H1 (cell line): ENCODE data around the gene ITIH6. TPM values are rescaled to one million over a fixed set of nuclear protein-coding genes. Genes with fewer than 3 reads are reported as not detected.

Source experiments
- CTCF ChIA-PET: fragments of 300-600 bp; sonication (Branson Sonifier 250); formaldehyde crosslinking; loops from one replicate; lab custom pipeline; 2021; ENCODE audit not compliant: partially characterized antibody; lab: Charles Lee
- POLR2A ChIA-PET: fragments of 300-600 bp; sonication (Branson Sonifier 250); formaldehyde crosslinking; loops from one replicate; lab custom pipeline; 2021; ENCODE audit warnings: inconsistent platforms; ENCODE audit not compliant: partially characterized antibody; lab: Charles Lee
- DNase-seq, 2 experiments: peaks; one replicate each; pipeline versions ENCODE4 v3.0.0 to v3.0.0-alpha.2; 2010 to 2022; ENCODE audit warnings: low spot score in 2 of 2, low read depth in 1 of 2, mixed read lengths in 1 of 2
- FAIRE-seq: peaks from 2 replicates; lab custom pipeline; 2011; peaks lifted over from hg19 to GRCh38; lab: Jason Lieb, UNC
- H2AFZ ChIP-seq: 2 replicates; pipeline ENCODE4 v1.8.1; 2012; ENCODE audit warnings: low read length, inconsistent platforms
- H2AK5ac ChIP-seq: 2 replicates; pipeline ENCODE4 v1.6.1; 2013; ENCODE audit warnings: low read depth, low read length
- H2BK120ac ChIP-seq: replicated peaks from 2 replicates; pipeline ENCODE3; 2013; ENCODE audit warnings: low read depth, low read length, inconsistent platforms
- H2BK12ac ChIP-seq: 2 replicates; pipeline ENCODE4 v1.6.1; 2013; ENCODE audit warnings: low read depth, low read length
- H2BK15ac ChIP-seq: 2 replicates; pipeline ENCODE4 v1.6.1; 2013; ENCODE audit warnings: low read length
- H2BK20ac ChIP-seq: 2 replicates; pipeline ENCODE4 v1.6.1; 2013; ENCODE audit warnings: low read length
- H2BK5ac ChIP-seq: 2 replicates; pipeline ENCODE4 v1.6.1; 2013; ENCODE audit warnings: low read depth, low read length
- H3K14ac ChIP-seq: 2 replicates; pipeline ENCODE4 v1.6.1; 2013; ENCODE audit warnings: inconsistent platforms; ENCODE audit not compliant: insufficient read length
- H3K18ac ChIP-seq: 2 replicates; pipeline ENCODE4 v1.6.1; 2013; ENCODE audit warnings: low read length; ENCODE audit errors: extremely low read depth
- H3K23ac ChIP-seq: 2 replicates; pipeline ENCODE4 v1.6.1; 2013; ENCODE audit warnings: inconsistent platforms; ENCODE audit not compliant: insufficient read length
- H3K23me2 ChIP-seq: 2 replicates; pipeline ENCODE4 v1.6.1; 2013; ENCODE audit warnings: low read depth, low read length
- H3K27ac ChIP-seq: 2 replicates; pipeline ENCODE4 v1.6.1; 2011; ENCODE audit warnings: low read depth, low read length, inconsistent platforms
- H3K27me3 ChIP-seq, 4 experiments: replicated peaks in 1 of 4; 1 replicate in 1 of 4; 2 replicates in 3 of 4; pipeline versions ENCODE4 v1.6.1 to v1.8.1; 2011 to 2013; ENCODE audit warnings: low read length in 3 of 4, mild to moderate bottlenecking in 3 of 4, inconsistent platforms in 2 of 4, mixed read lengths in 2 of 4, moderate library complexity in 1 of 4; ENCODE audit not compliant: control insufficient read depth in 3 of 4, insufficient read depth in 3 of 4; ENCODE audit errors: extremely low read depth in 1 of 4
- H3K36me3 ChIP-seq, 4 experiments: 2 replicates each; pipeline versions ENCODE4 v1.6.1 to v1.8.1; 2011 to 2013; ENCODE audit warnings: mild to moderate bottlenecking in 4 of 4, low read length in 3 of 4, moderate library complexity in 2 of 4, control low read depth in 1 of 4, inconsistent platforms in 1 of 4; ENCODE audit not compliant: insufficient read depth in 4 of 4, control insufficient read depth in 2 of 4
- H3K4ac ChIP-seq: replicated peaks from 2 replicates; pipeline ENCODE3; 2013; ENCODE audit warnings: low read length, low read depth, mixed read lengths, inconsistent platforms; ENCODE audit not compliant: insufficient read length
- H3K4me1 ChIP-seq, 4 experiments: replicated peaks in 1 of 4; 1 replicate in 1 of 4; 2 replicates in 3 of 4; pipeline versions ENCODE4 v1.6.1 to v1.8.1; 2011 to 2013; ENCODE audit warnings: low read length in 3 of 4, inconsistent platforms in 2 of 4, mixed read lengths in 1 of 4; ENCODE audit not compliant: insufficient read depth in 4 of 4, control insufficient read depth in 3 of 4
- H3K4me2 ChIP-seq, 2 experiments: 2 replicates each; pipeline versions ENCODE4 v1.6.1 to v1.8.1; 2011 to 2013; ENCODE audit warnings: low read depth in 2 of 2, low read length in 2 of 2, control low read depth in 1 of 2, inconsistent platforms in 1 of 2, mild to moderate bottlenecking in 1 of 2; ENCODE audit not compliant: insufficient read depth in 1 of 2
- H3K4me3 ChIP-seq, 4 experiments: fragments of 200-600, 300-600 bp in 1 of 4; sonication (generic), shearing (Covaris generic), sonication (Bioruptor Twin) in 1 of 4; 2 replicates each; pipeline versions ENCODE4 v1.5.1 to v1.8.1; 2011 to 2016; ENCODE audit warnings: low read length in 4 of 4, low read depth in 3 of 4, control low read depth in 2 of 4, inconsistent platforms in 2 of 4, mild to moderate bottlenecking in 2 of 4, mixed read lengths in 1 of 4, moderate library complexity in 1 of 4; ENCODE audit not compliant: insufficient read depth in 2 of 4; ENCODE audit errors: extremely low read depth in 1 of 4
- H3K56ac ChIP-seq: replicated peaks from 2 replicates; pipeline ENCODE3; 2013; ENCODE audit warnings: low read depth, mild to moderate bottlenecking, mixed read lengths, low read length, inconsistent platforms; ENCODE audit not compliant: insufficient read length
- H3K79me1 ChIP-seq: 2 replicates; pipeline ENCODE4 v1.6.1; 2013; ENCODE audit warnings: low read depth, low read length, control low read depth
- H3K79me2 ChIP-seq, 2 experiments: 2 replicates each; pipeline versions ENCODE4 v1.6.1 to v1.8.1; 2012 to 2013; ENCODE audit warnings: low read length in 2 of 2, mild to moderate bottlenecking in 2 of 2, inconsistent platforms in 1 of 2; ENCODE audit not compliant: insufficient read depth in 2 of 2, control insufficient read depth in 1 of 2
- H3K9ac ChIP-seq, 4 experiments: replicated peaks in 1 of 4; 1 replicate in 1 of 4; 2 replicates in 3 of 4; pipeline versions ENCODE4 v1.6.1 to v1.8.1; 2011 to 2013; ENCODE audit warnings: low read depth in 3 of 4, low read length in 3 of 4, control low read depth in 2 of 4, mild to moderate bottlenecking in 2 of 4, moderate library complexity in 2 of 4, inconsistent platforms in 1 of 4; ENCODE audit errors: extremely low read depth in 1 of 4
- H3K9me3 ChIP-seq, 2 experiments: 2 replicates each; pipeline versions ENCODE4 v1.6.1 to v1.8.1; 2012 to 2013; ENCODE audit warnings: mild to moderate bottlenecking in 2 of 2, moderate library complexity in 2 of 2, control low read depth in 1 of 2, inconsistent platforms in 1 of 2, low read depth in 1 of 2, low read length in 1 of 2, mixed read lengths in 1 of 2; ENCODE audit not compliant: insufficient read depth in 2 of 2
- H4K20me1 ChIP-seq, 2 experiments: replicated peaks in 1 of 2; 2 replicates each; pipeline versions ENCODE3 to v1.8.1; 2011 to 2013; ENCODE audit warnings: inconsistent platforms in 2 of 2, low read length in 2 of 2, mild to moderate bottlenecking in 1 of 2; ENCODE audit not compliant: insufficient read depth in 2 of 2, control insufficient read depth in 1 of 2
- H4K5ac ChIP-seq: 2 replicates; pipeline ENCODE4 v1.6.1; 2013; ENCODE audit warnings: low read length, low read depth, mixed read lengths, inconsistent platforms; ENCODE audit not compliant: insufficient read length
- H4K8ac ChIP-seq: 2 replicates; pipeline ENCODE4 v1.8.0; 2013; ENCODE audit warnings: mild to moderate bottlenecking, moderate library complexity, low read length, inconsistent platforms; ENCODE audit not compliant: insufficient read depth; ENCODE audit errors: extremely low read depth
- H4K91ac ChIP-seq: replicated peaks from 2 replicates; pipeline ENCODE3; 2013; ENCODE audit warnings: low read length, mixed read lengths, inconsistent platforms; ENCODE audit not compliant: insufficient read length
- CBX8 ChIP-seq: fragments of 300-800, 300-1000 bp; sonication (generic); IDR thresholded peaks from 2 replicates; pipeline ENCODE4 v1.7.1; 2016; ENCODE audit warnings: low read depth, low read length, borderline replicate concordance
- CTBP2 ChIP-seq: IDR thresholded peaks from 2 replicates; pipeline ENCODE4 v1.7.0; 2011; ENCODE audit warnings: borderline replicate concordance, mild to moderate bottlenecking, moderate library complexity, mixed read lengths, low read length; ENCODE audit not compliant: insufficient read depth, insufficient read length
- FOSL1 ChIP-seq: IDR thresholded peaks from 2 replicates; pipeline ENCODE4 v1.6.1; 2011; ENCODE audit warnings: mild to moderate bottlenecking, low read depth, low read length, moderate library complexity; ENCODE audit not compliant: insufficient read depth
- GTF2F1 ChIP-seq: IDR thresholded peaks from 2 replicates; pipeline ENCODE4 v1.6.1; 2012; ENCODE audit warnings: low read depth, low read length, improper control_type of control experiment, borderline replicate concordance
- JUN ChIP-seq: IDR thresholded peaks from 2 replicates; pipeline ENCODE4 v1.6.1; 2011; ENCODE audit warnings: low read depth, mild to moderate bottlenecking, improper control_type of control experiment, low read length
- JUND ChIP-seq: IDR thresholded peaks from 2 replicates; pipeline ENCODE4 v1.6.1; 2011; ENCODE audit warnings: mild to moderate bottlenecking, improper control_type of control experiment, low read length
- KDM4A ChIP-seq: IDR thresholded peaks from one replicate; pipeline ENCODE4 v1.7.1; 2012; ENCODE audit warnings: low read depth, mild to moderate bottlenecking, moderate library complexity, low read length, inconsistent platforms; ENCODE audit not compliant: severe bottlenecking
- RAD21 ChIP-seq, 2 experiments: IDR thresholded peaks in 1 of 2; conservative IDR thresholded peaks in 1 of 2; 2 replicates each; pipeline ENCODE4 v1.6.1; 2011; ENCODE audit warnings: low read depth in 2 of 2, low read length in 2 of 2, improper control_type of control experiment in 1 of 2, inconsistent platforms in 1 of 2, mild to moderate bottlenecking in 1 of 2, moderate library complexity in 1 of 2
- RXRA ChIP-seq: IDR thresholded peaks from 2 replicates; pipeline ENCODE4 v1.6.1; 2011; ENCODE audit warnings: low read depth, mild to moderate bottlenecking, low read length, moderate library complexity; ENCODE audit not compliant: insufficient read depth
- SIRT6 ChIP-seq: IDR thresholded peaks from one replicate; pipeline ENCODE4 v1.7.1; 2012; ENCODE audit warnings: low read length, inconsistent platforms
- SP2 ChIP-seq: IDR thresholded peaks from 2 replicates; pipeline ENCODE4 v1.6.1; 2012; ENCODE audit warnings: mild to moderate bottlenecking, low read length, inconsistent platforms
- TAF1 ChIP-seq: IDR thresholded peaks from 2 replicates; pipeline ENCODE4 v1.6.1; 2011; ENCODE audit warnings: mild to moderate bottlenecking, low read depth, low read length
- YY1 ChIP-seq: IDR thresholded peaks from 2 replicates; pipeline ENCODE4 v1.6.1; 2011; ENCODE audit warnings: low read depth, mild to moderate bottlenecking, low read length
- WGBS, 2 experiments: shearing (Covaris generic) in 1 of 2; methylation state at CpG; one replicate each; pipeline versions ENCODE4 v1.1.6 to v1.1.7; 2013 to 2015; ENCODE audit warnings: low lambda C conversion rate in 2 of 2, mixed read lengths in 2 of 2, inconsistent platforms in 1 of 2, low coverage in 1 of 2, missing lambda C conversion rate in 1 of 2; ENCODE audit not compliant: insufficient replicate concordance in 2 of 2, insufficient coverage in 1 of 2, insufficient read length in 1 of 2; ENCODE audit errors: extremely low coverage in 1 of 2, missing lambda C conversion rate in 1 of 2; 5-methylcytosine and 5-hydroxymethylcytosine counted together
- polyA plus RNA-seq, 7 experiments: library from polyadenylated mRNA; depleted of rRNA in 3 of 7; stranded (reverse) in 5 of 7; unstranded in 2 of 7; fragments of >200 nt in 5 of 7; fragments of 200-250 nt in 2 of 7; gene quantifications; 1 replicate in 5 of 7; 2 replicates in 1 of 7; 4 replicates in 1 of 7; pipeline versions ENCODE4 v1.2.1 to v1.2.3, GENCODE V29; 2011 to 2013; ENCODE audit warnings: missing spikeins in 2 of 7, mixed read lengths in 2 of 7
- total RNA-seq: library from RNA; stranded (reverse); fragmentation: NEBNext Ultra II Directional; extraction: Animal tissue kit (Norgen Biotek cat#: 25700); gene quantifications from 2 replicates; pipeline ENCODE4 v1.2.1, GENCODE V29; 2021

The ITIH6 gene
- total and polyA plus RNA-seq, 2 of the 8 experiments (the other 6 are each of a cell fraction or from before 2014, with no cell fraction given), result 0.02 TPM; not detected in 1

GRCh38 chrX:54810532-54810931 lies 12.5 kb upstream of the ITIH6 start:
- no peak overlapping the region for H2BK15ac ChIP-seq
- H3K23ac ChIP-seq, result no peak overlapping the region
- H2AK5ac ChIP-seq, result no peak overlapping the region
- no peak overlapping the region for H3K9ac ChIP-seq
- H3K56ac ChIP-seq, result no peak overlapping the region
- no peak overlapping the region for H2BK120ac ChIP-seq
- no peak overlapping the region for H4K91ac ChIP-seq
- peaks cover 2% of the 10 kb centered on the region; the same call in 1 of the 2 replicates for H3K23me2 ChIP-seq
- DNase-seq (no peak), FAIRE-seq (no peak)
- no peak overlapping the region for H4K5ac ChIP-seq
- peaks cover 0 to 12% of the 10 kb centered on the region in 2 experiments; a peak in 2 of 4 replicates for H3K79me2 ChIP-seq
- TF ChIP-seq RXRA, result no peak
- TF ChIP-seq CBX8, result no peak
- TF ChIP-seq TAF1, result no peak
- TF ChIP-seq GTF2F1, result no peak
- TF ChIP-seq JUND, result no peak
- no peak for TF ChIP-seq YY1
- TF ChIP-seq CTBP2, result no peak
- TF ChIP-seq RAD21 (IDR thresholded peaks at IDR 0.05 in 1 of 2, conservative IDR thresholded peaks at IDR 0.05 in 1 of 2; ENCODE audit: low read depth in 2 of 2, low read length in 2 of 2), result no peak
- TF ChIP-seq FOSL1, result no peak
- no peak for TF ChIP-seq SIRT6
- TF ChIP-seq SP2, result no peak
- no peak for TF ChIP-seq JUN
- no peak for TF ChIP-seq KDM4A
- WGBS, 2 experiments, result 78% methylated on average over 2 of the region's 5 CpGs; no CpG with 5 or more reads in 1 of the 2 experiments
- H2AFZ ChIP-seq, result no peak overlapping the region
- no peak overlapping the region for H3K18ac ChIP-seq
- H2BK5ac ChIP-seq, result no peak overlapping the region
- H3K9me3 ChIP-seq, result no peaks in the 10 kb centered on the region
- no peak overlapping the region for H3K14ac ChIP-seq
- peaks cover 14 to 45% (median 37%) of the 10 kb centered on the region in 4 experiments for H3K36me3 ChIP-seq
- no peak overlapping the region; a peak in 1 of 4 replicates for H3K4me2 ChIP-seq
- no peak overlapping the region for H2BK12ac ChIP-seq
- H3K27me3 ChIP-seq, result no peaks in the 10 kb centered on the region
- no peak overlapping the region for H4K8ac ChIP-seq
- no peak overlapping the region for H3K4ac ChIP-seq
- H3K4me3 ChIP-seq, result no peak overlapping the region
- H3K79me1 ChIP-seq, result no peaks in the 10 kb centered on the region
- ChIA-PET POLR2A (interaction anchor here (0.8 to 1.2 kb wide), 2 partner anchors 160 to 218 kb away, joined by 3 to 4 read pairs; no protein-coding TSS in a partner anchor), CTCF (interaction anchor here (1.3 kb wide), 1 partner anchor 24 kb away, joined by 3 read pairs; no protein-coding TSS in a partner anchor)
- no peak overlapping the region for H2BK20ac ChIP-seq
- H3K4me1 ChIP-seq, result peaks cover 0 to 5% (median 0%) of the 10 kb centered on the region in 4 experiments; a peak in 4 of 7 replicates
- peaks cover 0 to 6% of the 10 kb centered on the region in 2 experiments for H4K20me1 ChIP-seq
- no peak overlapping the region for H3K27ac ChIP-seq
